ENCODE measurements around the gene ATP6V1E1. TPM values are rescaled to one million over a fixed set of nuclear protein-coding genes. Genes with fewer than 3 reads are reported as not detected.

Gene ATP6V1E1
- polyA plus RNA-seq, 1 experiment = 140 TPM

DNA sequence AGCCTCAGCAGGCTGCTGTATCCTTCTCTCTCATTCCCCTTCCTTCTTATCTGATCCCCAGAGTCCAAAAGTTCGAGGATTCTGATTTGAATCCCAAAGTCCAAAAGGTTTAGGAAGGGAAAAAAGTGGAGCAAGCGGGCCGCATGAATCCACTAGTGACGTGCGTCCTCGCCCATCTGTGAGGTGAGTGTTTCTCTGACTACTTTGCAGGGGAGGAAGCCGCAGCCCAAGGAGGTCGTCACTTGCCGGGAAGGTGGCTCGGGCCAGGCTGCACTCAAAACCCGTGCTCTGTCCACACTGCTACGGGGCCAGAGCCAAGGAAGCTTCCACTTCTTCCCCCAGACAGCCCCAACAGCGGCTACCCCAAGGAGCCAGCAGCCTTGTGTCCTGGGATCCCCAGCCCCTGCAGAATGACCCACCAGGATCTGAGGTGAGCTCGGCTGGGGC, 49.0 kb downstream of the ATP6V1E1 start:
- CTCF ChIA-PET = no interaction called here
- no peak for DNase-seq (ENCODE audit: low read depth)
- no peak overlapping the region for H3K4me3 ChIP-seq (ENCODE audit: low read depth, low read length)
- no peaks in the 10 kb centered on the region for H3K36me3 ChIP-seq (ENCODE audit: control insufficient read depth, insufficient read depth, low read length)
- TF ChIP-seq, protein P1, sequence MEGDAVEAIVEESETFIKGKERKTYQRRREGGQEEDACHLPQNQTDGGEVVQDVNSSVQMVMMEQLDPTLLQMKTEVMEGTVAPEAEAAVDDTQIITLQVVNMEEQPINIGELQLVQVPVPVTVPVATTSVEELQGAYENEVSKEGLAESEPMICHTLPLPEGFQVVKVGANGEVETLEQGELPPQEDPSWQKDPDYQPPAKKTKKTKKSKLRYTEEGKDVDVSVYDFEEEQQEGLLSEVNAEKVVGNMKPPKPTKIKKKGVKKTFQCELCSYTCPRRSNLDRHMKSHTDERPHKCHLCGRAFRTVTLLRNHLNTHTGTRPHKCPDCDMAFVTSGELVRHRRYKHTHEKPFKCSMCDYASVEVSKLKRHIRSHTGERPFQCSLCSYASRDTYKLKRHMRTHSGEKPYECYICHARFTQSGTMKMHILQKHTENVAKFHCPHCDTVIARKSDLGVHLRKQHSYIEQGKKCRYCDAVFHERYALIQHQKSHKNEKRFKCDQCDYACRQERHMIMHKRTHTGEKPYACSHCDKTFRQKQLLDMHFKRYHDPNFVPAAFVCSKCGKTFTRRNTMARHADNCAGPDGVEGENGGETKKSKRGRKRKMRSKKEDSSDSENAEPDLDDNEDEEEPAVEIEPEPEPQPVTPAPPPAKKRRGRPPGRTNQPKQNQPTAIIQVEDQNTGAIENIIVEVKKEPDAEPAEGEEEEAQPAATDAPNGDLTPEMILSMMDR (IDR thresholded peaks at IDR 0.05; ENCODE audit: insufficient read depth, low read depth, low read length) = no peak
- POLR2A ChIA-PET = no interaction called here
- H3K27me3 ChIP-seq (ENCODE audit: control insufficient read depth, insufficient read depth, low read length) = no peaks in the 10 kb centered on the region

DNA sequence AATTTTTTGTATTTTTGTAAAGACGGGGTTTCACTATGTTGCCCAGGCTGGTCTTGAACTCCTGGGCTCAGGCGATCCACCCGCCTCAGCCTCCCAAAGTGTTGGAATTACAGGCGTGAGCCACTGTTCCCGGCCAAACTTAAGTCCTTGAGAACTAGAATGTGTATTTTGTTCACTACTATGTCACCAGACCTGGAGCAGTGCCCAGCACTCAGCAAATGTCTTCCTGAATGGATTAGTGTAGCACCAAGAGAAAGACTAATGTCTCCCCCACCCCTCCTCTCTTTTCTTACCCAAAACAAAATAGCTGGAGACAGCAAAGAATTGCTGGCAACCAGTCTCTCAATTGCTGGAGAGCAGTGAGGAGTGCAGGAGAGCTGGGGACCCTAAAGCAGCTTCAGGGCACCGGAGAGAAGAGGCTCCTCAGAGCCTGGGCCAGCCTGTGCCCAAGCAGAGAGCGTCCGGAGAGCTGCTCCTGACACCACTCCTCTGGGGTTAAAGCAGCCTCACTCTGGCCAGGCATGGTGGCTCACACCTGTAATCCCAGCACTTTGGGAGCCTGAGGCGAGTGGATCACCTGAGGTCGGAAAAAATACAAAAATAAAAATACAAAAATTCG, 50.3 kb downstream of the ATP6V1E1 start:
- POLR2A ChIA-PET = no interaction called here

DNA sequence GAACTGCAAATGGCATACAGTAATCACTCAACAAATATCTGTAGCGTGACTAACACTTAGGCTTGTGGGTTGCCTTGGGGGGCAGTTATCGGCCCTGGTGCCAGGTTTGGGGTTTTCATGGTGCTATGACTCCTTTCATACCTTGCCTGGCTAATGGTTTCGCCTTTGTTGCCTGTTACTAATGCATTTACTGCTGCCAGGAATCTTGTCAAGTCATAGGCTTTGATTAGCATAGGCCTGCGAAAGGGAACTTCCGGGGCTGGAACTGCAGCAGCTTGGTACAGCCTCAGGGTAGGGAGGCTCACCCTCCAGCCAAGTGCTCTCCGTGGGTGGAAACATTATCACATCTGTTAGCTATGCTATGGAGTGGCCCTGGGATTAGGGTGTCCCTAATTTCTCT, 52.1 kb downstream of the ATP6V1E1 start:
- POLR2A ChIA-PET = interaction anchor here (0.6 kb wide), 1 partner anchor 388 kb away, joined by 3 read pairs; no protein-coding TSS in a partner anchor
- H3K4me3 ChIP-seq (ENCODE audit: low read depth, low read length) = no peak overlapping the region
- peak; percentile 86 for DNase-seq (ENCODE audit: low read depth)
- H3K27me3 ChIP-seq (ENCODE audit: control insufficient read depth, insufficient read depth, low read length) = no peaks in the 10 kb centered on the region
- peaks cover 1% of the 10 kb centered on the region; the same call in 1 of the 2 replicates for H3K36me3 ChIP-seq (ENCODE audit: control insufficient read depth, insufficient read depth, low read length)
- TF ChIP-seq, protein P1 (IDR thresholded peaks at IDR 0.05; ENCODE audit: insufficient read depth, low read depth, low read length) = no peak
- CTCF ChIA-PET = interaction anchor here (1.0 kb wide), 1 partner anchor 22 kb away, joined by 3 read pairs; no protein-coding TSS in a partner anchor

More for the DNA sequence above, 50.3 kb downstream of the ATP6V1E1 start:
- Histone ChIP-seq H3K27me3 (ENCODE audit: control insufficient read depth, insufficient read depth, low read length) (no peaks in the 10 kb centered on the region), H3K4me3 (ENCODE audit: low read depth, low read length) (no peak overlapping the region), H3K36me3 (ENCODE audit: control insufficient read depth, insufficient read depth, low read length) (peaks cover 1% of the 10 kb centered on the region; the same call in 1 of the 2 replicates)
- TF ChIP-seq, protein P1 (IDR thresholded peaks at IDR 0.05; ENCODE audit: insufficient read depth, low read depth, low read length) = no peak
- no peak for DNase-seq (ENCODE audit: low read depth)
- CTCF ChIA-PET = interaction anchor here (0.6 kb wide), 1 partner anchor 58 kb away, joined by 3 read pairs; no protein-coding TSS in a partner anchor

DNA sequence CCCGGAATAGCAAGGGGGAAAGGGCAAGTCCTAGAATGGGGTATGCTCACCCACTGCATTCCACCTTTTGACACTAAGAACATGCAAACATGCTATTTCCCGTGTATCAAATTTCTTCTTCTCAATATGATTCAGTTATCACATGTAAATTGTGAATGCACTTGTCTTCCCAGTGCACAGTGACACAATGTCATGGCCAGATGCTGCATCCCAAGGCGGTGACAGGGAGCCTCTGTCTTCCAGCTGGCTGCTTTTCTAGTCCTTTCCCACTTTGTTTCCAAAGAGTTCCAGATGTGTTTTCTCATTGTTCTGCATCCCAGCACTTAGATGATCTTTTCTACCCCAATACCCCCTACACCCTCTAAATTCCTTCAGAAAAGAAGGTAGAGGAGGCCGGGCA, 52.9 kb downstream of the ATP6V1E1 start:
- TF ChIP-seq, protein P1 (IDR thresholded peaks at IDR 0.05; ENCODE audit: insufficient read depth, low read depth, low read length) = no peak
- Histone ChIP-seq H3K27me3 (ENCODE audit: control insufficient read depth, insufficient read depth, low read length) (no peaks in the 10 kb centered on the region), H3K36me3 (ENCODE audit: control insufficient read depth, insufficient read depth, low read length) (peaks cover 1% of the 10 kb centered on the region; the same call in 1 of the 2 replicates), H3K4me3 (ENCODE audit: low read depth, low read length) (no peak overlapping the region)
- POLR2A ChIA-PET = no interaction called here
- DNase-seq (ENCODE audit: low read depth) = no peak
- CTCF ChIA-PET = interaction anchor here (1.0 kb wide), 1 partner anchor 21 kb away, joined by 3 read pairs; no protein-coding TSS in a partner anchor

DNA sequence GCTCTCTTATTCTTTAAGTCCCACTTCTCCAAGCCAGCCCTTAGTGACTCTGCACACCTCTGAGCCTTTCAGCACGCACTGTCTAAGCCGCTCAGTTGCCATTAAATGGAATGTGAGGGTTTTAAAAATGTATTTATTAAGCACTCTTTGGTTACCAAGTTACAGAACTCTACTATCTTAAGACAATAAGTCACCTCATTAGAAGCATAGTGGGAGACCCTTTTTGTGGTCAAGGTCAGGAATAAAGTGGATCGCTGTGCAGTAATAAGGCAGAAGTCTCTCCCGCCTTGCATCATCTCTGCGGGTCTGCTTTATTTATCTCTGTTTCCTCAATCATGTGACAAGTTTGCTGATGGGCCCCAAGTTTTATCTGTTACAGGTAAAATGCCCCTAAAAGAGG, 53.4 kb downstream of the ATP6V1E1 start:
- no peaks in the 10 kb centered on the region for H3K27me3 ChIP-seq (ENCODE audit: control insufficient read depth, insufficient read depth, low read length)
- TF ChIP-seq, protein P1 (IDR thresholded peaks at IDR 0.05; ENCODE audit: insufficient read depth, low read depth, low read length) = no peak
- ChIA-PET POLR2A (no interaction called here), CTCF (no interaction called here)
- no peak overlapping the region for H3K4me3 ChIP-seq (ENCODE audit: low read depth, low read length)
- no peak for DNase-seq (ENCODE audit: low read depth)
- H3K36me3 ChIP-seq (ENCODE audit: control insufficient read depth, insufficient read depth, low read length) = peaks cover 1% of the 10 kb centered on the region; the same call in 1 of the 2 replicates
